ENCODE results near the gene NRXN3.

DNA sequence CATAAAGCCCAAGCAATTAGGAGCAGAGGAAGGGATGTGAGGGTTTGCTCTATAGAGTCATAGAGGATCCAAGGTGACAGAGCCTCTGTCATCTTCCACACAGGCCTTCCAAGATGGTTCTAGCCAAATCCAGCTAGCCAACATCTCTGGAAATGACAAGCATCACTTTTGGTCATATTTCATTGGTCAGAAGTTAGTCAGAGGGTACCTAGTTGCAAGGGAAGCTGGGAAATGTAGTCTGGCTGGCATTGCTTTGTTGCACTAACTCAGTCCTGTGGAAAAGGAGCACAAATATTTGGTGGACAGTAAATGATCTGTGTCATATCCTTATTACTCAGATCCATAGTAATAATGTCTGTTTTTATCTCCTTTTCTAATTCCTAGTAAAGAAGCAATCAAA lies 715.7 kb downstream of the NRXN3 start:
- TF ChIP-seq, protein P1, sequence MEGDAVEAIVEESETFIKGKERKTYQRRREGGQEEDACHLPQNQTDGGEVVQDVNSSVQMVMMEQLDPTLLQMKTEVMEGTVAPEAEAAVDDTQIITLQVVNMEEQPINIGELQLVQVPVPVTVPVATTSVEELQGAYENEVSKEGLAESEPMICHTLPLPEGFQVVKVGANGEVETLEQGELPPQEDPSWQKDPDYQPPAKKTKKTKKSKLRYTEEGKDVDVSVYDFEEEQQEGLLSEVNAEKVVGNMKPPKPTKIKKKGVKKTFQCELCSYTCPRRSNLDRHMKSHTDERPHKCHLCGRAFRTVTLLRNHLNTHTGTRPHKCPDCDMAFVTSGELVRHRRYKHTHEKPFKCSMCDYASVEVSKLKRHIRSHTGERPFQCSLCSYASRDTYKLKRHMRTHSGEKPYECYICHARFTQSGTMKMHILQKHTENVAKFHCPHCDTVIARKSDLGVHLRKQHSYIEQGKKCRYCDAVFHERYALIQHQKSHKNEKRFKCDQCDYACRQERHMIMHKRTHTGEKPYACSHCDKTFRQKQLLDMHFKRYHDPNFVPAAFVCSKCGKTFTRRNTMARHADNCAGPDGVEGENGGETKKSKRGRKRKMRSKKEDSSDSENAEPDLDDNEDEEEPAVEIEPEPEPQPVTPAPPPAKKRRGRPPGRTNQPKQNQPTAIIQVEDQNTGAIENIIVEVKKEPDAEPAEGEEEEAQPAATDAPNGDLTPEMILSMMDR (IDR thresholded peaks at IDR 0.05), result no peak
- no peak for TF ChIP-seq POLR2A (IDR thresholded peaks at IDR 0.05)

All from heart left ventricle (tissue), 13 donors.